Stimulated activated effector memory CD8-positive, alpha-beta T cell treated with anti-CD3 and anti-CD28 coated beads, Interleukin-12 subunit alpha, Interleukin-12 subunit beta, amount 100 ng/mL, for 72 hours (primary cell): Measurements from ENCODE around the gene CENPT.
"Not testable (repeated sequence)": the region's sequence is repeated elsewhere in the genome, so short reads cannot be mapped to it uniquely, and the experiment has no call there.

Experiments used
- ATAC-seq: fragments of 150-1000 bp; cut with Tn5 transposase; 2 replicates; pipeline ENCODE4 v1.10.0; 2021
- DNase-seq, 2 donors: peaks; one replicate each; pipeline ENCODE4 v3.0.0; 2021 to 2022; ENCODE audit warnings: low spot score in 2 of 2
- H3K27ac Mint-ChIP-seq: one replicate; pipeline ENCODE4 v1.8.0; 2022; ENCODE audit warnings: mild to moderate bottlenecking, mixed read lengths
- H3K36me3 Mint-ChIP-seq: one replicate; pipeline ENCODE4 v1.8.0; 2022; ENCODE audit warnings: mild to moderate bottlenecking, mixed read lengths
- H3K4me1 Mint-ChIP-seq: one replicate; pipeline ENCODE4 v1.8.0; 2022; ENCODE audit warnings: mixed read lengths
- H3K4me3 Mint-ChIP-seq: one replicate; pipeline ENCODE4 v1.8.0; 2022; ENCODE audit warnings: mild to moderate bottlenecking, mixed read lengths
- H3K9me3 Mint-ChIP-seq: one replicate; pipeline ENCODE4 v1.8.0; 2022; ENCODE audit warnings: mixed read lengths

The CENPT gene

DNA sequence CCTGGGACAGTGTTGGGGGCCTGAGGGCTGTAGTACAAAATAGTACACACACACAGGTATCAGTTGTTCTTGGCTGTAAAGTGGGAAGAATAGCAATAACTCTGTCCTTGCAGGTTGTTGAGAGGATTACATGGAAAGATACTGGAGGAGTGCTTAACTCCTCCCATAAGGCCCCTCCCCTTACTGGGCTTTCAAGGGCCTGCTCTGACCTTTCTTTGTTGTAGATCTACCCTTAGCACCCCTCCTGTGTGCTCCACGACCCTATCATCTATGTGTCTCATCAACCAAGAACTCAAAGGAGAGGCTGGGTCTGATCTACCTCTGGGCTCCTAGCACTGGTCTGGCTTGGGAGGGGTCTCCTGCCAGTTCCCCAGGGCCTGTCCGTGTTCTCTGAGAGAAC lies 17.1 kb upstream of the CENPT start:
- no peak for ATAC-seq
- H3K4me3 Mint-ChIP-seq = no peak overlapping the region
- peak overlapping the region; percentile 63 for H3K27ac Mint-ChIP-seq
- peaks cover 11% of the 10 kb centered on the region for H3K4me1 Mint-ChIP-seq
- DNase-seq = no peak
- no peaks in the 10 kb centered on the region for H3K9me3 Mint-ChIP-seq
- peaks cover 72% of the 10 kb centered on the region for H3K36me3 Mint-ChIP-seq

DNA sequence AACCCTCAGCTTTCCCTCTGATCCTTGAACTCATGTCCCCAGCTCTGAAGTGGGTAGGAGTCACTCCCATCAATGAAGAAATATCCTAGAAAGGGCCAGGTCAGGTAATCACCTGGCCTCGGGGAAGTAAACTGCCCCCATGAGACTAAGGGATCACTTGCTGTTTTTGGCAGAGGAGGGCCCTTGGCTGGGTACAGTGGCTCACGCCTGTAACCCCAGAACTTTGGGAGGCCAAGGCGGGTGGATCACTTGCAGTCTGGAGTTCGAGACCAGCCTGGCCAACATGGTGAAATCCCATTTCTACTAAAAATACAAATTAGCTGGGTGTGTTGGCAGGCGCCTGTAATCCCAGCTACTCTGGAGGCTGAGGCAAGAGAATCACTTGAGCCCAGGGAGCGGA lies 16.6 kb upstream of the CENPT start:
- ATAC-seq, DNase-seq, H3K27ac Mint-ChIP-seq, H3K4me3 Mint-ChIP-seq, H3K9me3 Mint-ChIP-seq: not testable (repeated sequence)
- peaks cover 11% of the 10 kb centered on the region for H3K4me1 Mint-ChIP-seq
- peaks cover 72% of the 10 kb centered on the region for H3K36me3 Mint-ChIP-seq

DNA sequence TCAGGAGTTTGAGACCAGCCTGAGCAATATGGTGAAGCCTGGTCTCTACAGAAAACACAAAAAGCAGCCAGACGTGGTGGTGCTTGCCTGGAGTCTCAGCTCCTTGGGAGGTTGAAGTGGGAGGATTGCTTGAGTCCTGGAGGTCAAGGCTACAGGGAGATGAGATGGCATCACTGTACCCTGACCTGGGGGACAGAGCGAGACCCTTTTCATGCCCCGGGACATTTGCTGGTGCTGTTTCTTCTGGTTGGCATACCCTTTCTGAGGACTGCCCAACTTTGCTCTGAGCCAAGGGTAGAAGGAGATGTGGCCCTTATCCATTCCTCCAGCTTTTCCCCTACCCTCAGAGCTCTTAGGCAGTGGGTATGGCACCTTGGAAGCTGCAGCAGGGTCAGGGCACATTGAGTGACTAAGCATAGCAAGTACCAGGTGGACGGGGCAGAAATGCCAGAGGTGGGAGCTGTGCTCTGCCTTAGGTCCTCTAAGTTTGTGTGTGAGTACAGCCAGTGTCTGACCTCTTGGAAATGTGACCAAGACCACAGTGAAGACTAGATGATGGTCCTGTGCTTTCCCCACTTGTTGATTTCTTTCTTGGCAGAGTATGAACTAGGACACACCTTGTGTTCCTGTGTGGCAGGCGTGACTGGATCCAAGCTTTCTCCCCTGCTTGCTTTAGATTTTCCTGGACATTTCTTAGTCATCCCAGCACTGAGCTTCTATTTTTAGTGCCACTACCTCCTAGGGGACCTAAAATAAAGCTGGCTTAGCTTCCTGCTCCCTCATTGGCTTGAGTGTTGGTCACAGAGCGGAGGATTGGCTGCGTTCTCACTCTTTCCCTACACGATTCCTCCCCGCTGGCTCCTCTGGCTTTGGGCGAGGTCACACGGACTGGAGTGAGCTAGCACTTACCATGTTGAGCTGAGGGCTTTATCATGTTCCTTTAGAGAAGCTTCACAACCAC lies 15.4 kb upstream of the CENPT start:
- DNase-seq (no peak), ATAC-seq (no peak)
- no peak overlapping the region for H3K4me3 Mint-ChIP-seq
- peaks cover 22% of the 10 kb centered on the region for H3K4me1 Mint-ChIP-seq
- no peaks in the 10 kb centered on the region for H3K9me3 Mint-ChIP-seq
- H3K27ac Mint-ChIP-seq = peak overlapping the region; percentile 34
- peaks cover 65% of the 10 kb centered on the region for H3K36me3 Mint-ChIP-seq

DNA sequence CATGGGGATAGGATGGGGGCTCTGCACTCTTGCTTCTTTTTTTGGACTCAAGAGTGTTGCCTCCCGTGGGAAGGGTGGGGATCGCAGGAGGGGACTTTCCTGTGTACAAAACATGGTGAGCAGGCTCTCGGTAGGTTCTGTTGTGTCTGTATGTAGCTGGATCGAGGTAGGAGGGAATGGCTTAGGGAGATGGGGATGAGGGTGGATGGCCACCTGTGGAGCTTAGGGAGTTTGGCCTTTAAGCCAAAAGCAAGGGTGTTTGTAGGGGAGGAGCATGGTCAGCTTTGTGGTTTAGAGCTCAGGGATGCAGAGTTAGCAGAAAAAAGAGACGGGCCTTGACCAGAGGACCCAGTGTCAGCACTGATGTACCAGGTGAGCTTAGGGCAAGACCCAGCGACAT lies 14.4 kb upstream of the CENPT start:
- H3K4me3 Mint-ChIP-seq = no peak overlapping the region
- no peak for DNase-seq
- peak overlapping the region; percentile 32 for H3K27ac Mint-ChIP-seq
- ATAC-seq = no peak
- no peaks in the 10 kb centered on the region for H3K9me3 Mint-ChIP-seq
- H3K36me3 Mint-ChIP-seq = peaks cover 60% of the 10 kb centered on the region
- peaks cover 33% of the 10 kb centered on the region for H3K4me1 Mint-ChIP-seq

DNA sequence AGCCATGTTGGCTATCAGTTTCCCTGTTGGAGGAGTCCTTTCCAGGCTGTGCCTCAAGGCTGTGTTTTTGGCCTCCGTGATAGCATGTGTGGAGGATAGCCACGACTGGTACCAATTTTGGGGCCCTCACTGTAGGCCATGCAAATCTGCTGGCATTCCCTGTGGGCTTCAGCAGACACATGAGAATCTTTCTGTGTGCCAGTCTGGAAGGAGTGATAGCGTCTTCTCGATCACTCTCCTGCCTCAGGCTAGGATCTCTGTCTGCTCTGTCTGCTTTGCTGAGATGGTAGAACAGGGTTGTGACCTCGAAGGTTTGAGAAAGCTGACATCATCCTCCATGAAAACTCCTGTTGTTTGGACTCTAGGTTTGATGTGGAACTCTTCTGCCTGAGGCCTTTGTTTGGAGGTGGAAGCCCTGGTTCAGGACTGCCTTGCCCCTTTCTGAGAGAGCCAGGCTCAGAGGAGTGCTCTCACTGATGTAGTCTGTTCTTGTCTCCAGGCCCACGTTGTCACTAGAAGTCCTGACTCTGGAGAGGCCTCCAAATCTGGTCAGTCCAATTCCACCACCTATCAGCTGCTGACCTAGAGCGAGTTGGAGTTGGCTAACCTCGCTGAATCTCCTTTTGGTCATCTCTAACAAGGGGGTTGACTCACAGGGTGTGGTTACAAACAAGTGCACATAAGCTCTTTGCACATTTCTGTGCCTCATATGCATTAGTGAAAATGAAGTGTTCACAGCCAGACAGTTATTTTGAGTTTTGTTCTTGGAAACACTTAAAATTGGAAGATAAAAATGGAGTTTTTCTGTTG lies 13.3 kb upstream of the CENPT start:
- Mint-ChIP-seq H3K4me3 (no peak overlapping the region), H3K9me3 (no peaks in the 10 kb centered on the region), H3K36me3 (peaks cover 49% of the 10 kb centered on the region), H3K4me1 (peaks cover 39% of the 10 kb centered on the region), H3K27ac (peak overlapping the region; percentile 99)
- no peak for DNase-seq
- no peak for ATAC-seq

DNA sequence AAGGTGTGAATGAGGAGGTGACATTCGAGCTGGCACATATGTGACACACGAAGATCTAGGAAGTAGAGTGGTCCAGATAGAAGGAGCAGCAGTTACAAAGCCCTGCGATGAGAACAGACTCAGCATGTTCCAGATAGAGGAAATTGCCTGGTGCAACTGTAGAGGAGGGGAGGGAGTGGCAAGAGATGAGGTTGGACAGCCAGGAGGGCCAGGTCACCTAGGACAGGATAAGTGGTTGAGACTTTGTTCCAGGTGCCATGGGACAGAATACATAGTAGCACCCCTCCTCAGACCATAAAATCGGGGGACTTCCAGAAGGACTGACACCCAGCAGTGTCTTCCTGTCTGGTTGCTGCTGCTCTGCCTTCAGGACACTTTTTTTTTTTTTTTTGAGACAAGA lies 11.0 kb upstream of the CENPT start:
- Mint-ChIP-seq H3K9me3 (no peaks in the 10 kb centered on the region), H3K27ac (peak overlapping the region; percentile 99), H3K36me3 (peaks cover 42% of the 10 kb centered on the region), H3K4me3 (peak overlapping the region; percentile 33), H3K4me1 (peaks cover 54% of the 10 kb centered on the region)
- DNase-seq = no peak
- no peak for ATAC-seq

DNA sequence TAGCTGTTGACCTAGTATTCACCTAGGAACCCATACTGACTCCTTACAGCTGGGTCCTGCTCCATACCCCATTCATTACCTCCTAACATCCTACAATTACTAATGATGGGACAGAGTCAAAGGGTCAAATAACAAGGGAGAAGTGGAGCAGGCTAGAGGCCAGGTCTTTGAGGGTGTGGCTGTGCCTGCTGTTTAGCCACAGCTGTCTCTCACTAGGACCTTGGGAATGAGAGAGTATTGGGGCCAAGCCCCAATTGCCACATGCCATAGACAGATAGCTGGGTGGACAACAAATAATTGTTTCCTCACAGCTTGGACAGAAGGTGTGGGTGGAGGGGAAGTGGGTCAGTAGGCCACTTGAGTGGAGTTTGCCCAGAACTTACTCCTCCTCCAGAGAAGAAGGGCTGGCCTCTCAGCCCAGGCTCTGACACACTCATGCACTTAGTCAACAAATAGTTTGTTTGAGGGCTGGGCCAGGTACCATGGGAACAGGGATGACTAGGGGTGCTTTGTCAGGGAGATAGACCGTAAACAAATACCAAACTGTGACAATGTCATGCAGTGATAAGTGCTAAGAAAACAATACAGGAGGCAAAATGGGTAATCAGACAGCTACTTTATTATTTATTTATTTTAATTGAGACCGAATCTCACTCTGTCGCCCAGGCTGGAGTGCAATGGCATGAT lies 10.2 kb upstream of the CENPT start:
- Mint-ChIP-seq H3K36me3 (peaks cover 42% of the 10 kb centered on the region), H3K9me3 (no peaks in the 10 kb centered on the region), H3K4me3 (peak overlapping the region; percentile 33), H3K27ac (peak overlapping the region; percentile 99), H3K4me1 (peaks cover 54% of the 10 kb centered on the region)
- ATAC-seq = peak; percentile 99
- DNase-seq = peak in 1 of 2 donors; percentile 25

DNA sequence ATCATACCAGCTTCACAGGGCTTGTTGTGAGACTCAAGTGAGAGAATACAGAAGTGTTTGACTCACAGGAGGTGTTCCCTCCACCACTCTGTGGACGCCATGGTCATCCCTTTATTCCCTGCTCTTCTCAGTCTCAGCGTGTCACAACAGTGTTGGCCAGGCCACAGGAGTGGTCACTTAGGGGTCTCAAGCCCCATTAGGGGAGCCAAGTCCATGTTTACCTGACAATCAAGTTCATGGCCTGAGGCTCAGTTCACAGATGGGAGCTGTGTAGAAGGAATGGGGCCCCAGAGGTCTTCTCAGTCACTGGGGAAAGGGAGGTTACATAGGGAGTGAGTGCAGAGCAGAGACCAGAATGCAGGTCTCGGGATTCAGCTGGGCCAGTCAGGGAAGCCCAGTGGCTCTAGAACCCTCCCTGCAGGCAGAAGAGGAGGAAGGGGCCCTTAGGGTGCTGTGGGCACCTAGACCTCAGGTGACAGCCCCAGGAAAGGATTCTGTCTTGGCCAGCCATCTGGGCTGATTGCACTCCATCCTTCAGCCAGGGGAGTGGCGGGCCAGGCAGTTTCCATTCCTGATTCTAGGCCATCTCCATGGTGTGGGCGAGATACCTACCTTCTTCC lies 9.5 kb upstream of the CENPT start:
- Mint-ChIP-seq H3K4me1 (peaks cover 53% of the 10 kb centered on the region), H3K27ac (peak overlapping the region; percentile 99), H3K4me3 (peak overlapping the region; percentile 33), H3K9me3 (no peaks in the 10 kb centered on the region), H3K36me3 (peaks cover 48% of the 10 kb centered on the region)
- ATAC-seq (no peak), DNase-seq (no peak)

DNA sequence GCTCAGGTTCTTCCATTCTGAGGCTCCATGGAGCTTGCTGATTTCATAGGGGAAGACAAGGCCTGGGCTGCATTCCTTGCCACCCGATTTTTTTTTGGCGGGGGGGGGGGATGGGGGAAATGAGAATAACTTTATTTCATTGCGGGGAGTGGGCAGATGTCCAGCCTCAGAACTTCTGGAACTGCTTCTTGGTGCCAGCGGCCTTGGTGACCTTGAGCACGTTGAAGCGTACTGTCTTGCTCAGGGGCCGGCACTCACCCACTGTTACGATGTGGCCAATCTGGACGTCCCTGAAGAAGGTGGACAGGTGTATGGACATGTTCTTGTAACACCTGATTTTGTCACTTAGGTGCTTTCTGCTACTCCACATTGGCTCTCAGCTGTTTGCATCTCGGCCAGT lies 8.3 kb upstream of the CENPT start:
- no peak overlapping the region for H3K4me3 Mint-ChIP-seq

DNA sequence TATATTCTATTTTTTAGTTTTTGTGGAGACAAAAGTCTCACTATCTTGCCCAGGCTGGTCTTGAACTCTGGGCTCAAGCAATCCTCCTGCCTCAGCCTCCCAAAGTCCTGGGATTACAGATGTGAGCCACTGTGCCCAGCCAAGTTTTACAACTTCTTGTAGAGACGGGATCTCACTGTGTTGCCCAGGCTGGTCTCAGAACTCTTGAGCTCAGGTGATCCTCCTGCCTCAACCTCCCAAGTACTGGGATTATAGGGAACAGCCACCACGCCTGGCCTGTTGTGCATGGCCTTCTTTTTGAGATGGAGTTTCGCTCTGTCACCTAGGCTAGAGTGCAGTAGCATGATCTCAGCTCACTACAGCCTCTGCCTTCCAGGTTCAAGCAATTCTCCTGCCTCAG lies 6.2 kb upstream of the CENPT start:
- Mint-ChIP-seq H3K4me3 (no peak overlapping the region), H3K4me1 (peaks cover 39% of the 10 kb centered on the region), H3K9me3 (no peaks in the 10 kb centered on the region), H3K36me3 (peaks cover 38% of the 10 kb centered on the region), H3K27ac (peak overlapping the region; percentile 90)
- DNase-seq = no peak
- ATAC-seq = no peak

More for the DNA sequence above, 8.3 kb upstream of the CENPT start:
- Mint-ChIP-seq H3K36me3 (peaks cover 41% of the 10 kb centered on the region), H3K9me3 (no peaks in the 10 kb centered on the region), H3K4me1 (peaks cover 43% of the 10 kb centered on the region), H3K27ac (peak overlapping the region; percentile 99)
- DNase-seq (no peak), ATAC-seq (no peak)

DNA sequence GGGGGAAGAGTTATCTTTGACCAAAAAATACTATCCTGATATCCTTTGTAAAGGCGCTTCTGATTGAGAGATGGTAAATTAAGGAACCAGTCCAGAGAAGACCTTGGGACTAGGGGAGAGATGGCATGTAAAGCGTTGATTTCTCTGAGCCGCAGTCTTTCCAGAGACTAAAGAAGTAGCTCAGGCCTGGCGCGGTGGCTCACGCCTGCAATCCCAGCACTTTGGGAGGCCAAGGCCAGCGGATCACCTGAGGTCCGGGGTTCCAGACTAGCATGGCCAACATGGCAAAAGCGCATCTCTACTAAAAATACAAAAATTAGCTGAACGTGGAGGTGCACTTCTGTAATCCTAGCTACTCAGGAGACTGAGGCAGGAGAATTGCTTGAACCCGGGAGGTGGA lies 625 bp upstream of the CENPT start:
- Mint-ChIP-seq H3K27ac (peak overlapping the region; percentile 93), H3K9me3 (no peaks in the 10 kb centered on the region), H3K4me3 (peak overlapping the region; percentile 98), H3K36me3 (peaks cover 53% of the 10 kb centered on the region), H3K4me1 (peaks cover 29% of the 10 kb centered on the region)
- ATAC-seq = no peak
- DNase-seq = no peak

DNA sequence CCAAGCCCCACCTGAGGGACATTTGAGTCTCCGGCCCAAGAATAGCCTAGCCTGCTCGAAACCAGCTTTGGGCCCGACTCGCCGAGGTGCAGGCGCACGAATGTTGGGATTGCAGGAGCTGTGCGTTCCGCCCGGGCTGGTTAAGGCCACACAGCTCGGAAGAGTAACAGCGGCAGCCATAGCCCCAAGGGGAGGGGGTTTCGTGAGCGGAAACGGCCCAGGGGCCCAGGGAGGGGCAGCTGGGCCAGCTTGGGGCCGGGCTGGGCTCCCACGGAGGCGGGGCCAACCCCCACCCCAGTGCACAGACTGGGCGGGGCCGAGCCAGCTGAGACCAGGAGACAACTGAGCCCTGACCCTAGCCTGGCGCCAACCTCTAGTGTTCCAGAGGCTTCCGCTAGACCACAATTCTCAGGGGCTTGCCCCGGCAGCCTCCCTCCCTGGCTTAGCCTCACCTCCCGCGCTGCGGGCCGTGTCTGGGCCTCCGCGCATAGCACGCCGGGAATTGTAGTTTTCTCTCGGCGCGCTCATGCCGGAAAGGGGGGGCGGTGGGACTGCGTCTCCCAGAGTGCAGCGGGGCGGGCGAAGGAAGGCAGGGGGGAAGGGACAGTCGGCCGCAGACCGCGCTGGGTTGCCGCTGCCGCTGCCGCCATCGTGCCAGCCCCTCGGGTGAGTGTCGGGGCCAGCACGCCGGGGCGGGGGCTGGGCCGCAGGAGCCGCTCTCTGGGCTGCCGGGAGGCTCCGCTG lies 1.0 kb downstream of the CENPT start, which contains the start of gene NUTF2:
TSS of gene NUTF2 (plus strand) at position 614 of the 744 bp plus-strand sequence. CDS start 18,198 bp downstream, outside the sequence.
- Mint-ChIP-seq H3K4me1 (peaks cover 37% of the 10 kb centered on the region), H3K27ac (peak within 1 kb of the TSS; percentile 93), H3K4me3 (peak within 1 kb of the TSS; percentile 98), H3K36me3 (peaks cover 52% of the 10 kb centered on the region), H3K9me3 (no peaks in the 10 kb centered on the region)
- ATAC-seq (peak; percentile 79), DNase-seq (peak; percentile 93 to 99)

DNA sequence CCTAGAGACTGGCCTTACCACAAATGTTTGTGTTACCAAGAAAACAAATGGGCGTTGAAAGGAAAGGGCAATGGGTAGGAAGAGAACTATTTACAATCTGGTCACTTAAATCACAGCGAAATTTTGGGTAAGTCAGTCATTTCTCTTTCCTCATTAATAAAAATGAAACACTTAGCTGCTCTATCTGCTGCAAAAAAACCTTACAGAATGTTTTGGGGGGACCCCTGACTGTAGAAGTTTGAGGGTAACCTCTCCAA lies 1.5 kb downstream of the CENPT start:
- H3K9me3 Mint-ChIP-seq = no peaks in the 10 kb centered on the region
- H3K4me1 Mint-ChIP-seq = peaks cover 41% of the 10 kb centered on the region
- DNase-seq = no peak
- peak overlapping the region; percentile 93 for H3K27ac Mint-ChIP-seq
- ATAC-seq = no peak
- peaks cover 52% of the 10 kb centered on the region for H3K36me3 Mint-ChIP-seq
- H3K4me3 Mint-ChIP-seq = peak overlapping the region; percentile 98

DNA sequence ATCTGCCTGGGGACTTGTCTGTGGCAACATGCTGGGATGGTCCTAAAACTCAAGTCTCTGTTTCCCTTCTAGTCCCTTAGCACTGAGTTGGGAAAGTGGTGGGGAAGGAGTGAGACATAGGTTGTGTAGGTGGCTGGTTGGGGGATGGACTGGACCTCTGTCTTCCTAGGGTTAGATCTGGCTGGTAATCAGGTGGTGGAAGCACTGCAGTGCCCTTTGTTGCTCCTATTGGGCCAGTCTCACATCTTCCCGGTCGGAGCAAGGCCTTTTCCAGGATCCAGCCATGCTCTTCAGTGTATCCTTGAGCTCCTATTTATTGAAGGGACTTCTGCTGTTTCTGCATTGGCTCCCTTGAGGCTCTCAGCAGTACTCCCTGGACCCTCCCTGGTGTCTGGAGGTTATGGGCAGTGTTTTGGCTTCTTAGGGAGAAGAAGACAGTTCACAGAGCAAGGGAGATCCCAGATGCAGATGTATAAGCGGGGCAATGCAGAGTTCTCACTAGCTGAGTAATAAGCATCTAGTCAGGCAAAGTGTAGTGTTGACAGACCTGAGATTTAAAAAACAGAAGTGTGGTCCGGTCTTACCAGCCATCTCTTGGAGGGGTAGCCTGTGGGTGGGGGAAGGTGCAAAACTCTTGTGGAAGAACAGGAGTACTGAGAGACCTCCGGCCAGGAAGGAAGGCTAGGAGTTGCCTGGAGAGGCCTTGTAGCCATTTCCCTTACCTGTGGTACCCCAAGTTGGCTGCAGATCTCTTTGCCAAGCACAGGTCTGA lies 2.0 kb downstream of the CENPT start:
- DNase-seq (peak in 1 of 2 donors; percentile 58), ATAC-seq (no peak)
- peak overlapping the region; percentile 93 for H3K27ac Mint-ChIP-seq
- peaks cover 51% of the 10 kb centered on the region for H3K36me3 Mint-ChIP-seq
- peaks cover 41% of the 10 kb centered on the region for H3K4me1 Mint-ChIP-seq
- peak overlapping the region; percentile 98 for H3K4me3 Mint-ChIP-seq
- no peaks in the 10 kb centered on the region for H3K9me3 Mint-ChIP-seq
